HG03457 (cell line): ENCODE results near the gene ULK4.
"Not testable (repeated sequence)": the region's sequence is repeated elsewhere in the genome, so short reads cannot be mapped to it uniquely, and the experiment has no call there.

Experiments used
- ATAC-seq: cut with Tn5 transposase; IDR thresholded peaks from one replicate; pipeline ENCODE4 v1.9.1; 2021; ENCODE audit warnings: moderate number of reproducible peaks; ENCODE audit not compliant: unreplicated experiment

The ULK4 gene

GRCh38 chr3:41651718-41652117, 310.2 kb downstream of the ULK4 start:
- ATAC-seq, result no peak

DNA sequence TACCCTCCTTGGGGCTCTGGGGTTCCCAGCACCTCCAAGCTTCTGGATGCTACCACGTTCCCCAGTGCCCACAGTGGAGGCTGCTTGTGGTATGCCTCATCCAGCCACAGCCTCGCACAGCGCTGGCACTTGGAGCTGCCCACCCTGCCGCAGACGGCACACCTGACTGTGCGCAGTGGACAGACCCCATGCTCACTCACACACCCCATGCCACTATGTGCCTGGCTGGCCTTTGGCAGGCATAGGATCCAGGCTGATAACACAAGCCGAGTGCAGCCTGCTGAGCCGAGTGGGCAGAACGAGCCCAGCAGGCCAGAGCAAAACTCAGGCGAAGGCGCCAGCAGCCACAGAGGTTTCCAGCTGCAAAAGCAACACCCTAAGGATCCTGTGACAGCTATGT, 311.5 kb downstream of the ULK4 start:
- ATAC-seq, result no peak

DNA sequence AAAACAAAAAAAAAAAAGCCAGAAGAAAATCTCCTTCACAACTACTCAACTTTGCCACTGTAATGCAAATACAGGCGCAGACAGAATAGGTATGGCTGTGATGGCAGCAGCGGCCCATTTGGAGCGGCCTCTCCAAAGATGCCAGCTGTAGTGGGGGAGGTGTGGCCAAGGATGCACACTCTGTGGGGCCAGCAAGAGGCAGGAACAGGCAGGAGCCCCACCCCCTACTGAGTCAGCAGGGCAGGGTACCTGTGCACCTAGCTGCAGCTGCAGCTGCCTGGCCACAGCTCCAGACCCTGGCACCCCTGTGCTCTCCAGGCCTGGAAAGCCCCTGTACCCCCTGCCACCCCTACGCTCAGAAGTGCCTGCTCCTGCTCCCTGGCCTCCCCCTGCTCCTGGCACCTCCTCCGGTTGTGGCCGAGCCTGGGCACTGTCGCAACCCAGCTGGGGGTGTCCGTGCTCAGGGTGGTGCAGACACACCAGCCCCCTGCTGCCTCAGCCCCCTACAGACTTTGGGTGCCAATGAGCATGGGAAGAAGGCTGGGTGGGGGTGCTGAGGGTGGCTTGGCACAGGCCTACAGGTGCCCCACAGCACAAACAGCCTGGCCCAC, 312.7 kb downstream of the ULK4 start:
- no peak for ATAC-seq

DNA sequence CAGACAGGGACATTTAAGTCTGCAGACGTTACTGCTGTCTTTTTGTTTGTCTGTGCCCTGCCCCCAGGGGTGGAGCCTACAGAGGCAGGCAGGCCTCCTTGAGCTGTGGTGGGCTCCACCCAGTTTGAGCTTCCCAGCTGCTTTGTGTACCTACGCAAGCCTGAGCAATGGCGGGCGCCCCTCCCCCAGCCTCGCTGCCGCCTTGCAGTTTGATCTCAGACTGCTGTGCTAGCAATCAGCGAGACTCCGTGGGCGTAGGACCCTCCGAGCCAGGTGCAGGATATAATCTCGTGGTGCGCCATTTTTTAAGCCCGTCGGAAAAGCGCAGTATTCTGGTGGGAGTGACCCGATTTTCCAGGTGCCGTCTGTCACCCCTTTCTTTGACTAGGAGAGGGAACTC, 314.2 kb downstream of the ULK4 start:
- not testable (repeated sequence) for ATAC-seq

DNA sequence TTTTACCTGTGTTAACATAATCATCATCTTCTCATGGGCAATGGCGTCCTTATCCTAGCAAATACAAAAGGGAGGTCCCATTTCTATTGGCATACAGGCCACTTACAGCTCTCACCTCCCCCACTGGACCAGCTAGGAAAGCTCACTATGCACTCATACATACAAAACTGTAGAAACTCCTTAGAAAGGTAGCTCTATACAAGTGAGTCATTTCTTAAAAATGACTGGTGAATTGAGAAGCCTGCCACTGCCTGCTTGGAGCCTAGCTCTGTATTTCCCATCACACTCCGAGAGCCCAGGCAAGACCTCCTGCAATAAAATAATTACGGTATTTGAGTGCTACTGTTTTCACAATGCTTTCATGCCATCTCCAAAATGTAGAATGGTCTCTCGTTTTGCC, 321.8 kb downstream of the ULK4 start:
- ATAC-seq, result no peak

GRCh38 chr3:41638381-41638780, 323.5 kb downstream of the ULK4 start:
- ATAC-seq, result no peak

DNA sequence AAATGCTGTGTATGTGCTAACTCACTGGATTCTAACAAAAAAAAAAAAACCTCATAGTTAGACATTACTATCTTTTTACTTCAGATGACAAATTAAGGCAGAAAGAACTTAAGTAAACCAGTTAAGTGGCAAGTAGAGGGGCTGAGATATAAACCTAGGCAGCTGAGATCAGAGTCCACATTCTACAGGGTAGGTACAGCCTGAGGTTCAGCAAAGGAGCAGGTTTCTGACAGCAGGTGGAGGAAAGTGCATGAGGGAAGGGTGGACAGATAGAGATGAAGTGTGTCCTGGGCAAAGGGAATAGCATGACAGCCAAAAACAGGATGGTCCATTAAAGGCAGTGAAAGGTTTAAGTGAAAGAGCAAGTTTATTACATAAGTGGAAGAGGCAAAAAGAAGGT, 329.2 kb downstream of the ULK4 start:
- ATAC-seq, result no peak

- no peak for ATAC-seq
Measured at GRCh38 chr3:41630708-41631107, 331.2 kb downstream of the ULK4 start.

- ATAC-seq, result no peak
Measured at GRCh38 chr3:41629986-41630385, 331.9 kb downstream of the ULK4 start.

GRCh38 chr3:41629072-41629471, 332.8 kb downstream of the ULK4 start:
- no peak for ATAC-seq

GRCh38 chr3:41627477-41628087, 334.3 kb downstream of the ULK4 start:
- ATAC-seq, result no peak

GRCh38 chr3:41612853-41613252, 349.1 kb downstream of the ULK4 start:
- no peak for ATAC-seq

GRCh38 chr3:41611008-41611407, 350.9 kb downstream of the ULK4 start:
- ATAC-seq, result no peak

DNA sequence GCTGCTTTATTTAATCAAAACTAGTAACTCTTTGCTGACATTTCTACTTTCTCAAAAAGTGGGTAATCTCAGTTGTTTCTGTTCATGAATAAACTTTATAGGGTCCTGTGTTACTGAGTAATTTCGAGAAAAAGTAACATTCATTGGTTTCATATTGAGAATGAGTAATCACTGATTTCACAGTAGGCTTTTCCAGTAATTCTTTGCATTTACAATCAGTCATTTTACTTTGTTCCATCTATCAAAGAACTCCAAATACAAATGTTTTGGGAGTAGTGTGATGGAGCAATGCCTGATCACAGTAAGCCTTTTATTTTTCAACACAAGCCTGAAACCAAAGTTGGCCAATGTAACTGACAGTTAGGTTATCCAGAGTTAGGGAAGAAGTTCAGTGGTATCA, 353.6 kb downstream of the ULK4 start:
- ATAC-seq, result no peak

- no peak for ATAC-seq
Measured at GRCh38 chr3:41603807-41604206, 358.1 kb downstream of the ULK4 start.

DNA sequence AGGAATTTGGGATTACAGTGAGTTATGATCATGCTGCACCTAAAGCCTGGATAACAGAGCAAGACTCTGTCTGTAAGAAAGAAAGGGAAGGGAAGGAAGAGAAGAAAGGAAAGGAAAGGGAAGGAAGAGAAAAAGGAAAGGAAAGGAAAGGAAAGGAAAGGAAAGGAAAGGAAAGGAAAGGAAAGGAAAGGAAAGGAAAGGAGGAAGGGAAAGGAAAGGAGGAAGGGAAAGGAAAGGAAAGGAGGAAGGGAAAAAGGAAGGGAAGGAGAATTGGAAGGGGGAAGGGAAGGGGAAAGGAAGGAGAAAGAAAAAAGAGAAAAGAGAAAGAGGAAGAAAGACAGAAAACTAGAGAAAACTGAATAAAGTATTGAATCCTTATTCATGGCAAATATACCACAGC, 359.8 kb downstream of the ULK4 start:
- ATAC-seq, result no peak

DNA sequence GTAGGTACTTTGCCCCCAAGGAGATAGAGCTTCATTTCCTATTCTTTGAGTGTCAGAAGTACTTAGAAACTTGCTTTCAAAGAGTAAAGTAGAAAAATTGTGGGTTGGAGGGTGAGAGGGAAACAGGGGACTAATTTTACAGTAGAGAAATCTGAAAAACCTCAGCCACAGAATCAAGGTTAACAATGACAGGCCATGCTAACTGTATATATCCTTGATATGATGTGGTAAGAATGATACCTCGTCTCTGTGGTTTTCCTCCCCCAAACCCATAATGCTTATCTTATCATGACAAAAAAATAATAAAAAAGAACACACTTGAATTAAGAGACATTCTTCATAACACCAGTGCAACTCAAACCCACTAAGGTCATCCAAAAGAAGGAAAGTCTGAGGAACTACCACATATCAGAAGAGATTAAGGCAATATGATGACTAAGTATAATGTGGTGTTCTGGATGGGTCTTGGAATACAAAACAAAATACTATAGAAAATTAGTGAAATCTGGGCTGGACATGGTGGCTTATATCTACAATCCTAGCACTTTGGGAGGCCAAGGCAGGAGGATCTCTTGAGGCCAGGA, 360.4 kb downstream of the ULK4 start:
- no peak for ATAC-seq

DNA sequence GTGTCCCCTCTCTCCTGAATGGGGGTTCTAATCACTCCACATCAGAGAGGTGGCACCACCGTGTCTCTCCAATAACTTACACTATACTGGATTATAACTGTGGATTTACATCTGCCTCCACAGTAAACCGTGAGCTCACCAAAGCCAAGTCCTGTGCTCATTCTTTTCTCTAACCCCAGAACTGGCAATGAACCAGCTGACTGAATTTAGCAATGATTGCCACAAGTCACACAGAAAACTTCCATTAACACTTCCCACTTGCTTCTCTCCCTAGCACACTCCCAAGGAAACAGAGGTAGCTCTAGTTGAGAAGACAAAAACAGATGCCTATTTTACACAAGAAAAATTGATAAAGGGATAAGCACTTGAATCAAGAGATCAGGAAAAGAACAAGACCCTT, 361.3 kb downstream of the ULK4 start:
- no peak for ATAC-seq

GRCh38 chr3:41599127-41599484, 362.8 kb downstream of the ULK4 start:
- ATAC-seq, result no peak

GRCh38 chr3:41598402-41599126, 363.3 kb downstream of the ULK4 start:
- no peak for ATAC-seq

GRCh38 chr3:41593774-41594173, 368.1 kb downstream of the ULK4 start:
- no peak for ATAC-seq
